K562 (cell line): ENCODE measurements around the gene UNC5B. TPM values are rescaled to one million over a fixed set of nuclear protein-coding genes. Genes with fewer than 3 reads are reported as not detected.

Experiments used
- ATAC-seq: fragments of 200-7000 bp; cut with Tn5 transposase; 3 replicates; pipeline ENCODE4 v1.9.1; 2020; ENCODE audit warnings: moderate library complexity
- BruUV-seq: library from RNA; stranded (reverse); fragments of 400-500 nt; replicated peaks from 2 replicates; lab custom pipeline; 2021; lab: Mats Ljungman, UMichigan
- CTCF ChIA-PET: fragments of 300-600 bp; formaldehyde crosslinking; extraction: SDS; loops from one replicate; lab custom pipeline; 2021; ENCODE audit warnings: low intra/inter-chr PET ratio; lab: Yijun Ruan, JAX
- POLR2A ChIA-PET: fragments of 300-600, 350-650 bp; sonication (Branson Sonifier 250); formaldehyde crosslinking; extraction: SDS; loops from one replicate; lab custom pipeline; 2021; ENCODE audit warnings: antibody characterized with exemption, inconsistent platforms; lab: Yijun Ruan, JAX
- DNase-seq, 4 experiments: peaks; one replicate each; pipeline versions ENCODE4 v3.0.0 to v3.0.0-alpha.2; 2011 to 2018; ENCODE audit warnings: low spot score in 3 of 4, mixed read lengths in 3 of 4; ENCODE audit errors: extremely low read depth in 1 of 4
- FAIRE-seq: peaks from 2 replicates; lab custom pipeline; 2011; peaks lifted over from hg19 to GRCh38; lab: Jason Lieb, UNC
- H2AFZ ChIP-seq: 2 replicates; pipeline ENCODE4 v1.6.0; 2011; ENCODE audit warnings: low read depth, low read length, control low read depth, inconsistent platforms
- H3K27ac ChIP-seq: fragments of 200-600 bp; 3 replicates; pipeline ENCODE4 v1.8.0; 2011; ENCODE audit warnings: low read depth, mild to moderate bottlenecking, control low read depth, inconsistent platforms, low read length, moderate library complexity, mixed read lengths; ENCODE audit errors: extremely low read depth
- H3K27me3 ChIP-seq, 2 experiments: fragments of 300-600 bp in 1 of 2; 2 replicates in 1 of 2; 3 replicates in 1 of 2; pipeline versions ENCODE4 v1.6.0 to v1.8.0; 2011; ENCODE audit warnings: inconsistent platforms in 2 of 2, low read length in 2 of 2, mild to moderate bottlenecking in 1 of 2, mixed read lengths in 1 of 2, moderate library complexity in 1 of 2; ENCODE audit not compliant: control insufficient read depth in 2 of 2, insufficient read depth in 2 of 2
- H3K36me3 ChIP-seq: fragments of 300-600 bp; 3 replicates; pipeline ENCODE4 v1.8.0; 2011; ENCODE audit warnings: mild to moderate bottlenecking, low read length, inconsistent platforms; ENCODE audit not compliant: control insufficient read depth, insufficient read depth
- H3K4me1 ChIP-seq, 2 experiments: fragments of 200-600 bp in 1 of 2; replicated peaks in 1 of 2; 2 replicates in 1 of 2; 3 replicates in 1 of 2; pipeline versions ENCODE4 v1.5.1 to v1.8.0; 2011; ENCODE audit warnings: inconsistent platforms in 2 of 2, low read length in 2 of 2, mild to moderate bottlenecking in 1 of 2, mixed read lengths in 1 of 2, moderate library complexity in 1 of 2; ENCODE audit not compliant: control insufficient read depth in 2 of 2, insufficient read depth in 2 of 2
- H3K4me2 ChIP-seq: 2 replicates; pipeline ENCODE4 v1.6.1; 2011; ENCODE audit warnings: low read length, control low read depth, inconsistent platforms, mixed read lengths; ENCODE audit not compliant: insufficient read depth
- H3K4me3 ChIP-seq: fragments of 200-600 bp; sonication (generic), shearing (Covaris generic); 2 replicates; pipeline ENCODE4 v1.5.1; 2016; ENCODE audit warnings: control low read depth, inconsistent platforms
- H3K79me2 ChIP-seq: fragments of 200-600 bp; 3 replicates; pipeline ENCODE4 v1.8.0; 2011; ENCODE audit warnings: low read length, inconsistent platforms; ENCODE audit not compliant: control insufficient read depth, insufficient read depth
- H3K9ac ChIP-seq, 2 experiments: 2 replicates each; pipeline versions ENCODE4 v1.6.0 to v1.6.1; 2011; ENCODE audit warnings: low read depth in 2 of 2, low read length in 2 of 2, control low read depth in 1 of 2, inconsistent platforms in 1 of 2, mild to moderate bottlenecking in 1 of 2, mixed read lengths in 1 of 2; ENCODE audit not compliant: insufficient read depth in 1 of 2
- H3K9me1 ChIP-seq: one replicate; pipeline ENCODE4 v1.6.0; 2011; ENCODE audit warnings: inconsistent platforms, mild to moderate bottlenecking, low read length, moderate library complexity; ENCODE audit not compliant: control insufficient read depth, insufficient read depth
- H3K9me3 ChIP-seq: replicated peaks from 2 replicates; pipeline ENCODE4 v1.5.1; 2011; ENCODE audit warnings: low read depth, low read length, inconsistent platforms; ENCODE audit not compliant: control insufficient read depth, insufficient read depth
- H4K20me1 ChIP-seq: replicated peaks from 2 replicates; pipeline ENCODE4 v1.6.1; 2011; ENCODE audit warnings: low read length, inconsistent platforms, mixed read lengths; ENCODE audit not compliant: control insufficient read depth, insufficient read depth
- ADNP ChIP-seq: fragments of 200-800 bp; sonication (Bioruptor generic); IDR thresholded peaks from 2 replicates; pipeline ENCODE4 v1.6.1; 2016; ENCODE audit warnings: missing genetic modification characterization, missing compliant biosample characterization
- CEBPG ChIP-seq, 3 experiments: fragments of 200-800 bp in 1 of 3; sonication (Bioruptor generic) in 1 of 3; sonication (generic) in 1 of 3; formaldehyde crosslinking in 1 of 3; IDR thresholded peaks in 2 of 3; conservative IDR thresholded peaks in 1 of 3; 2 replicates each; pipeline versions ENCODE4 v1.6.1 to v1.8.0; 2016 to 2022; ENCODE audit warnings: missing compliant biosample characterization in 2 of 3, missing genetic modification characterization in 2 of 3, mild to moderate bottlenecking in 1 of 3, missing genetic modification reagents in 1 of 3
- NELFE ChIP-seq: IDR thresholded peaks from 2 replicates; pipeline ENCODE4 v1.6.1; 2011; ENCODE audit warnings: mild to moderate bottlenecking; ENCODE audit not compliant: insufficient read depth, insufficient read length
- RBM25 ChIP-seq: fragments of 200-400 bp; formaldehyde crosslinking; IDR thresholded peaks from 2 replicates; pipeline ENCODE4 v1.6.1; 2018; ENCODE audit warnings: low read length, low read depth, moderate library complexity; ENCODE audit not compliant: severe bottlenecking
- SIN3A ChIP-seq, 2 experiments: fragments of 150-350 bp in 1 of 2; IDR thresholded peaks; 2 replicates each; pipeline ENCODE4 v1.6.1; 2011 to 2016; ENCODE audit warnings: borderline replicate concordance in 2 of 2, low read depth in 2 of 2, low read length in 2 of 2, mild to moderate bottlenecking in 2 of 2, moderate library complexity in 2 of 2; ENCODE audit not compliant: control insufficient read depth in 1 of 2
- SMAD1 ChIP-seq: fragments of 150-350 bp; IDR thresholded peaks from 2 replicates; pipeline ENCODE4 v1.6.1; 2014; ENCODE audit warnings: low read length, low read depth; ENCODE audit not compliant: partially characterized antibody
- WGBS: fragments of 100-300 bp; shearing (Covaris generic); methylation state at CpG from one replicate; pipeline ENCODE4 v1.1.6; 2016; ENCODE audit warnings: low coverage, mixed read lengths; ENCODE audit not compliant: insufficient coverage; ENCODE audit errors: missing lambda C conversion rate; 5-methylcytosine and 5-hydroxymethylcytosine counted together
- in situ Hi-C: fragments of 300-500 bp; cut with MboI; formaldehyde crosslinking; loops from 4 replicates; pipeline ENCODE4 v1.15.0; 2018; ENCODE audit warnings: inconsistent platforms, mixed read lengths
- intact Hi-C: fragments of 100-400 bp; cut with micrococcal nuclease; formaldehyde crosslinking; loops from 2 replicates; pipeline ENCODE4 v1.14.2; 2022
- polyA plus RNA-seq, 8 experiments: library from polyadenylated mRNA; depleted of rRNA in 4 of 8; stranded (reverse) in 5 of 8; unstranded in 3 of 8; fragments of >200 nt; fragmentation: Nextera tagmentation in 2 of 8; fragmentation: Illumina TruSeq in 1 of 8; extraction: Ambion mirVana in 2 of 8; extraction: Trizol in 1 of 8; gene quantifications; 2 replicates each; pipeline versions ENCODE4 v1.2.1 to v1.2.3, GENCODE V29; 2011 to 2014; ENCODE audit warnings: inconsistent platforms in 1 of 8, missing spikeins in 1 of 8
- total RNA-seq, 7 experiments: library from RNA; depleted of rRNA in 6 of 7; stranded (reverse); fragments of >200 nt in 6 of 7; fragmentation: Illumina TruSeq in 2 of 7; extraction: Trizol in 2 of 7; gene quantifications; 2 replicates each; pipeline versions ENCODE4 v1.2.1 to v1.2.3, GENCODE V29; 2011 to 2021; ENCODE audit warnings: low replicate concordance in 1 of 7
- TF ChIP-seq, protein P1 (sequence below): sonication (generic); formaldehyde crosslinking; IDR thresholded peaks from 2 replicates; pipeline ENCODE4 v1.9.0; 2022; ENCODE audit warnings: mild to moderate bottlenecking, missing genetic modification reagents
- TF ChIP-seq, protein P2 (sequence below), 2 experiments: fragments of 450-650 bp in 1 of 2; sonication (generic) in 1 of 2; formaldehyde crosslinking in 1 of 2; IDR thresholded peaks in 1 of 2; conservative IDR thresholded peaks in 1 of 2; 2 replicates each; pipeline versions ENCODE4 v1.6.1 to v1.8.1; 2016 to 2023; ENCODE audit warnings: mild to moderate bottlenecking in 2 of 2, moderate library complexity in 2 of 2, inconsistent platforms in 1 of 2, missing genetic modification reagents in 1 of 2
- TF ChIP-seq, protein P3 (sequence below): fragments of 200-800 bp; sonication (Bioruptor generic); IDR thresholded peaks from 2 replicates; pipeline ENCODE4 v1.6.1; 2017; ENCODE audit warnings: missing genetic modification characterization, missing compliant biosample characterization

UNC5B gene
- total and polyA plus RNA-seq, 9 of the 15 experiments (the other 6 are each of a cell fraction or from before 2014, with no cell fraction given) = 0.10 to 8.4 (median 2.1) TPM

DNA sequence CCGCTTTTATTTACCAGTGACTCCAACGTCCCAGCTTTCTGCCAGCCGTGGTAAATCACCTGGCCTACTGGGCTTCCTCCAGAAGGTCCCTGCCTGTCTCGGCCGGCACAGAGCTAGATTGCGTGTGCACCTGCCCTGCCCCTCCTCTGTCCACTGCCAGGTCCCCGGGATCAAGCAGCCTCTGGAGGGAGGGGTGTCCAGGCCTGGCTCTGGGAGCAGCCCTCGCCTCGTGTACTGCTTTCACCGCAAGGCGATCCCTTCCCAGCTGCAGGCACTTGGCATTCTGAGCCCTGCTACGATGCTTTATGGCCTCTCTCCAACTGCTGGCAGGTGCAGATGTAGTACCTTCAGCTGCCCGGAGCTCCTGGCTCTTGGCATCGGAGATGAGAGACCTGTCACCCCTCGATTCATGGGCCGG lies 114.1 kb downstream of the UNC5B start:
- ATAC-seq = no peak
- no peak for TF ChIP-seq NELFE
- TF ChIP-seq, protein P1, sequence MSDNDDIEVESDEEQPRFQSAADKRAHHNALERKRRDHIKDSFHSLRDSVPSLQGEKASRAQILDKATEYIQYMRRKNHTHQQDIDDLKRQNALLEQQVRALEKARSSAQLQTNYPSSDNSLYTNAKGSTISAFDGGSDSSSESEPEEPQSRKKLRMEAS (CRISPR knock-in tag) = peak; percentile 38; the same call in 1 of the 2 replicates
- TF ChIP-seq, all 486 proteins: peak for 1
- H3K4me1 ChIP-seq = peaks cover 3 to 4% of the 10 kb centered on the region in 2 experiments; a peak in 2 of 5 replicates
- H3K79me2 ChIP-seq = no peaks in the 10 kb centered on the region
- in situ Hi-C loops = no loop called here
- H3K27ac ChIP-seq = no peak overlapping the region
- H3K4me3 ChIP-seq = no peak overlapping the region
- 73% methylated on average over 16 of the region's 16 CpGs for WGBS
- no TSS peak for BruUV-seq
- FAIRE-seq = no peak
- peak overlapping the region in 1 of 2 experiments; percentile 46; a peak in 1 of 4 replicates for H3K9ac ChIP-seq
- H4K20me1 ChIP-seq = no peaks in the 10 kb centered on the region
- no peak for DNase-seq
- H3K9me1 ChIP-seq = no peaks in the 10 kb centered on the region
- intact Hi-C loops = no loop called here
- ChIA-PET POLR2A (interaction anchor here (0.6 to 1.3 kb wide), 5 partner anchors 11 to 119 kb away, joined by 3 to 6 read pairs (median 3); no protein-coding TSS in a partner anchor), CTCF (no interaction called here)
- H2AFZ ChIP-seq = no peak overlapping the region
- no peak overlapping the region for H3K4me2 ChIP-seq
- no peaks in the 10 kb centered on the region for H3K9me3 ChIP-seq
- H3K36me3 ChIP-seq = peaks cover 16% of the 10 kb centered on the region; the same call in 2 of the 3 replicates
- no peaks in the 10 kb centered on the region for H3K27me3 ChIP-seq

DNA sequence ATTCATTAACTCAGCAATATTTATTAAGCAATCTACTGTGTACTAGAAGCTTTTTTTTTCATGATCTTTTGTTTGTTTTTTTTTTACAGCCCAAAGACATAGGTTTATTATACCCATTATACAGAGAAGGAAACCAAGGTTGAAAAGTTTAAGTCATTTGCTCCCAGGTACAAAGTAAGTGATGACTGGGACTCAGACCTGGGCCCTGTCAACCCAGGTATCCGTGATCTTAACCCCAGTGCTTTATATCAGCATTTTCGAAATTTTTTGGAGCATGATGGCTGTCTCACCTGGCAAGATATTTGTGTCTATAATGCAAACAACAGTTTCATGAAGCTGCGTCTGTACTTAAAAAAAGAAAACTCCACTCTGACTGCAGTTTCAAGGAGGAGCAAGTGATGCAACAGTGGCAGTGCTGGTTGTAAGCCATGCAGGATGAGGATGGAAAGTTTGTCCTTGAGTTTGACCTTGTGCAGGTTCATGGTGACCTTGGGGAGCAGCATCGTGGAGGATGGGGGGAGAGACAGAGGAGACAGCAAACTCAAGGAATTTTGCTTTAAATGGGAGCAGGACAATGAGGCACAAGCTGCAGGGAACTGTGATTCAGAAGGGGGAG lies 118.5 kb downstream of the UNC5B start:
- no peaks in the 10 kb centered on the region; the same call in 1 of the 2 replicates for H4K20me1 ChIP-seq
- no peak overlapping the region for H3K4me3 ChIP-seq
- no peak overlapping the region for H2AFZ ChIP-seq
- H3K9me3 ChIP-seq = no peaks in the 10 kb centered on the region
- WGBS = 35% methylated on average over 4 of the region's 4 CpGs
- H3K9ac ChIP-seq = no peak overlapping the region
- H3K4me1 ChIP-seq = peaks cover 0 to 14% of the 10 kb centered on the region in 2 experiments; a peak in 2 of 5 replicates
- intact Hi-C loops (no loop called here), in situ Hi-C loops (no loop called here)
- H3K9me1 ChIP-seq = no peaks in the 10 kb centered on the region
- FAIRE-seq (no peak), ATAC-seq (no peak), DNase-seq (no peak)
- ChIA-PET POLR2A (interaction anchor here (0.6 kb wide), 2 partner anchors 8 to 948 kb away, joined by 3 read pairs; no protein-coding TSS in a partner anchor), CTCF (no interaction called here)
- H3K36me3 ChIP-seq = no peaks in the 10 kb centered on the region
- no peak overlapping the region for H3K27ac ChIP-seq
- H3K27me3 ChIP-seq = no peaks in the 10 kb centered on the region
- no peaks in the 10 kb centered on the region for H3K79me2 ChIP-seq
- no peak overlapping the region for H3K4me2 ChIP-seq
- TSS peak; percentile 14 for BruUV-seq
- no peak for TF ChIP-seq SMAD1
- peak; percentile 69 for TF ChIP-seq CEBPG (CRISPR knock-in tag; IDR thresholded peaks at IDR 0.05)
- peak in 1 of 2 experiments; percentile 57; a peak in 2 of 4 replicates for TF ChIP-seq CEBPG (tag; conservative IDR thresholded peaks at IDR 0.05 in 1 of 2, IDR thresholded peaks at IDR 0.05 in 1 of 2)
- TF ChIP-seq SIN3A (IDR thresholded peaks at IDR 0.05; ENCODE audit: borderline replicate concordance in 2 of 2, control insufficient read depth in 1 of 2, low read depth in 2 of 2, low read length in 2 of 2) = no peak
- peak; percentile 38; the same call in 1 of the 2 replicates for TF ChIP-seq ADNP
- peak; percentile 86 for TF ChIP-seq RBM25
- TF ChIP-seq, protein P2, sequence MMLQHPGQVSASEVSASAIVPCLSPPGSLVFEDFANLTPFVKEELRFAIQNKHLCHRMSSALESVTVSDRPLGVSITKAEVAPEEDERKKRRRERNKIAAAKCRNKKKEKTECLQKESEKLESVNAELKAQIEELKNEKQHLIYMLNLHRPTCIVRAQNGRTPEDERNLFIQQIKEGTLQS (IDR thresholded peaks at IDR 0.05) = peak; percentile 13; the same call in 1 of the 2 replicates
- TF ChIP-seq, protein P2 (CRISPR knock-in tag; conservative IDR thresholded peaks at IDR 0.05) = no peak
- TF ChIP-seq, protein P3, sequence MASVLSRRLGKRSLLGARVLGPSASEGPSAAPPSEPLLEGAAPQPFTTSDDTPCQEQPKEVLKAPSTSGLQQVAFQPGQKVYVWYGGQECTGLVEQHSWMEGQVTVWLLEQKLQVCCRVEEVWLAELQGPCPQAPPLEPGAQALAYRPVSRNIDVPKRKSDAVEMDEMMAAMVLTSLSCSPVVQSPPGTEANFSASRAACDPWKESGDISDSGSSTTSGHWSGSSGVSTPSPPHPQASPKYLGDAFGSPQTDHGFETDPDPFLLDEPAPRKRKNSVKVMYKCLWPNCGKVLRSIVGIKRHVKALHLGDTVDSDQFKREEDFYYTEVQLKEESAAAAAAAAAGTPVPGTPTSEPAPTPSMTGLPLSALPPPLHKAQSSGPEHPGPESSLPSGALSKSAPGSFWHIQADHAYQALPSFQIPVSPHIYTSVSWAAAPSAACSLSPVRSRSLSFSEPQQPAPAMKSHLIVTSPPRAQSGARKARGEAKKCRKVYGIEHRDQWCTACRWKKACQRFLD (CRISPR knock-in tag) = no peak
